Measurements from ENCODE around the gene SUGCT.

GRCh38 chr7:40192036-40192435 lies 57.2 kb downstream of the SUGCT start:
- no peak for TF ChIP-seq POLR2AphosphoS5 (IDR thresholded peaks at IDR 0.05; ENCODE audit: low read depth, low read length)
- no peak for TF ChIP-seq TAF1 (IDR thresholded peaks at IDR 0.05; ENCODE audit: low read depth, low read length)
- TF ChIP-seq POLR2A (IDR thresholded peaks at IDR 0.05; ENCODE audit: low read depth, low read length): no peak
- TF ChIP-seq SPI1 (IDR thresholded peaks at IDR 0.05; ENCODE audit: low read depth, low read length): no peak
- no peak for TF ChIP-seq PAX5 (IDR thresholded peaks at IDR 0.05; ENCODE audit: insufficient read depth, low read length, severe bottlenecking)
- TF ChIP-seq POU2F2 (IDR thresholded peaks at IDR 0.05; ENCODE audit: low read depth, low read length): no peak
